A549 (cell line): ENCODE measurements around the gene MT3. TPM values are rescaled to one million over a fixed set of nuclear protein-coding genes. Genes with fewer than 3 reads are reported as not detected.

ENCODE experiments used
- ATAC-seq, 2 experiments: fragments of 200-7000 bp in 1 of 2; fragments of >200 bp in 1 of 2; cut with Nextera tagmentation in 1 of 2; cut with Tn5 transposase in 1 of 2; 3 replicates each; pipeline versions ENCODE4 v1.8.0 to v1.9.1; 2018 to 2020; ENCODE audit warnings: mild to moderate bottlenecking in 1 of 2, moderate library complexity in 1 of 2
- CTCF ChIA-PET: fragments of 300-600 bp; sonication (Branson Sonifier 250); formaldehyde crosslinking; extraction: SDS; loops from one replicate; lab custom pipeline; 2021; ENCODE audit warnings: antibody characterized with exemption, inconsistent platforms; lab: Yijun Ruan, JAX
- POLR2A ChIA-PET: fragments of 350-600 bp; formaldehyde crosslinking; extraction: SDS; loops from one replicate; lab custom pipeline; 2021; ENCODE audit warnings: antibody characterized with exemption, inconsistent platforms; lab: Yijun Ruan, JAX
- DNase-seq, 2 experiments: peaks; one replicate each; pipeline versions ENCODE4 v3.0.0 to v3.0.0-alpha.2; 2011 to 2016; ENCODE audit warnings: low read depth in 1 of 2, low spot score in 1 of 2
- FAIRE-seq: peaks from 2 replicates; lab custom pipeline; 2011; peaks lifted over from hg19 to GRCh38; lab: Jason Lieb, UNC
- H3K27ac ChIP-seq, 2 experiments: fragments of >200 bp; sonication (Bioruptor Twin); formaldehyde crosslinking; 3 replicates each; pipeline ENCODE4 v1.5.1; 2016 to 2017
- H3K4me1 ChIP-seq: fragments of >200 bp; sonication (Bioruptor Twin); formaldehyde crosslinking; 3 replicates; pipeline ENCODE4 v1.6.1; 2016
- H3K4me2 ChIP-seq: fragments of >200 bp; sonication (Bioruptor Twin); formaldehyde crosslinking; 3 replicates; pipeline ENCODE4 v1.6.1; 2016
- H3K4me3 ChIP-seq: fragments of >200 bp; sonication (Bioruptor Twin); formaldehyde crosslinking; 3 replicates; pipeline ENCODE4 v1.5.1; 2016
- H3K9me3 ChIP-seq: fragments of >200 bp; sonication (Bioruptor Twin); formaldehyde crosslinking; 3 replicates; pipeline ENCODE4 v1.6.1; 2016
- BHLHE40 ChIP-seq: IDR thresholded peaks from 2 replicates; pipeline ENCODE4 v1.6.1; 2012; ENCODE audit warnings: low read depth, low read length, inconsistent platforms
- HDAC2 ChIP-seq: fragments of 200-600 bp; sonication (generic); IDR thresholded peaks from 2 replicates; pipeline ENCODE4 v1.6.1; 2016
- JUN ChIP-seq, 2 experiments: fragments of >200 bp; sonication (Bioruptor Twin); formaldehyde crosslinking; IDR thresholded peaks; 2 replicates in 1 of 2; 3 replicates in 1 of 2; pipeline ENCODE4 v1.6.1; 2016 to 2017
- MAFK ChIP-seq: fragments of 450-650 bp; IDR thresholded peaks from 2 replicates; pipeline ENCODE4 v1.6.1; 2014; ENCODE audit not compliant: partially characterized antibody
- MYC ChIP-seq: IDR thresholded peaks from 2 replicates; pipeline ENCODE4 v1.6.1; 2012; ENCODE audit warnings: mild to moderate bottlenecking, inconsistent platforms, low read length, improper control_type of control experiment, borderline replicate concordance
- NPAS2 ChIP-seq: fragments of 250-450 bp; sonication (Bioruptor Pico); IDR thresholded peaks from 2 replicates; pipeline ENCODE4 v1.8.0; 2022; ENCODE audit warnings: mild to moderate bottlenecking, moderate library complexity, borderline replicate concordance
- NR3C1 ChIP-seq: fragments of >200 bp; sonication (Bioruptor Twin); formaldehyde crosslinking; IDR thresholded peaks from 3 replicates; pipeline ENCODE4 v1.6.1; 2017
- PHF8 ChIP-seq: fragments of 200-600 bp; sonication (generic); IDR thresholded peaks from 2 replicates; pipeline ENCODE4 v1.6.1; 2016; ENCODE audit warnings: low read depth, mild to moderate bottlenecking, antibody characterized with exemption, moderate library complexity, borderline replicate concordance
- RAD21 ChIP-seq, 2 experiments: fragments of >200 bp in 1 of 2; sonication (Bioruptor Twin) in 1 of 2; formaldehyde crosslinking in 1 of 2; IDR thresholded peaks in 1 of 2; conservative IDR thresholded peaks in 1 of 2; 2 replicates in 1 of 2; 3 replicates in 1 of 2; pipeline ENCODE4 v1.6.1; 2012 to 2018; ENCODE audit warnings: inconsistent platforms in 1 of 2
- RFX5 ChIP-seq: fragments of 450-650 bp; IDR thresholded peaks from 2 replicates; pipeline ENCODE4 v1.7.1; 2014; ENCODE audit warnings: antibody characterized with exemption, mild to moderate bottlenecking, moderate library complexity
- SMC3 ChIP-seq: fragments of >200 bp; sonication (Bioruptor Twin); formaldehyde crosslinking; IDR thresholded peaks from 3 replicates; pipeline ENCODE4 v1.6.1; 2018; ENCODE audit warnings: inconsistent platforms
- SREBF2 ChIP-seq: fragments of 450-650 bp; IDR thresholded peaks from 2 replicates; pipeline ENCODE4 v1.6.1; 2014; ENCODE audit warnings: mild to moderate bottlenecking, moderate library complexity
- ZNF302 ChIP-seq: fragments of 250-450 bp; sonication (Bioruptor Pico); IDR thresholded peaks from 2 replicates; pipeline ENCODE4 v1.9.0; 2021; ENCODE audit warnings: inconsistent platforms, mild to moderate bottlenecking, moderate library complexity
- WGBS: methylation state at CpG from one replicate; pipeline ENCODE4 v1.1.6; 2017; ENCODE audit errors: missing lambda C conversion rate; 5-methylcytosine and 5-hydroxymethylcytosine counted together
- polyA plus RNA-seq, 4 experiments: library from polyadenylated mRNA; depleted of rRNA in 3 of 4; stranded (reverse); fragments of >200 nt; fragmentation: RNase III in 1 of 4; extraction: RNeasy Plus Mini Kit Qiagen cat#74134 plus additional on column Dnase treatment in 1 of 4; gene quantifications; 2 replicates in 3 of 4; 3 replicates in 1 of 4; pipeline ENCODE4 v1.2.3, GENCODE V29; 2011 to 2017
- TF ChIP-seq, protein P1 (sequence below): fragments of >200 bp; sonication (Bioruptor Twin); formaldehyde crosslinking; IDR thresholded peaks from 3 replicates; pipeline ENCODE4 v1.5.1; 2016
- TF ChIP-seq, protein P2 (sequence below): fragments of 450-650 bp; IDR thresholded peaks from 2 replicates; pipeline ENCODE4 v1.6.1; 2014; ENCODE audit warnings: antibody characterized with exemption
- TF ChIP-seq, protein P3 (sequence below): fragments of 250-450 bp; sonication (Bioruptor Pico); IDR thresholded peaks from 2 replicates; pipeline ENCODE4 v1.5.0; 2020; ENCODE audit warnings: low read depth, mild to moderate bottlenecking, moderate library complexity
- TF ChIP-seq, protein P4 (sequence below): fragments of 250-450 bp; sonication (Bioruptor Pico); IDR thresholded peaks from 2 replicates; pipeline ENCODE4 v1.5.0; 2021; ENCODE audit warnings: mild to moderate bottlenecking, moderate library complexity, borderline replicate concordance
- TF ChIP-seq, protein P5 (sequence below): fragments of >200 bp; sonication (Bioruptor Twin); formaldehyde crosslinking; IDR thresholded peaks from 2 replicates; pipeline ENCODE4 v1.6.1; 2016

The MT3 gene
- polyA plus RNA-seq, 2 of the 4 experiments (the other 2 are of a cell fraction): 0.16 to 0.21 TPM

DNA sequence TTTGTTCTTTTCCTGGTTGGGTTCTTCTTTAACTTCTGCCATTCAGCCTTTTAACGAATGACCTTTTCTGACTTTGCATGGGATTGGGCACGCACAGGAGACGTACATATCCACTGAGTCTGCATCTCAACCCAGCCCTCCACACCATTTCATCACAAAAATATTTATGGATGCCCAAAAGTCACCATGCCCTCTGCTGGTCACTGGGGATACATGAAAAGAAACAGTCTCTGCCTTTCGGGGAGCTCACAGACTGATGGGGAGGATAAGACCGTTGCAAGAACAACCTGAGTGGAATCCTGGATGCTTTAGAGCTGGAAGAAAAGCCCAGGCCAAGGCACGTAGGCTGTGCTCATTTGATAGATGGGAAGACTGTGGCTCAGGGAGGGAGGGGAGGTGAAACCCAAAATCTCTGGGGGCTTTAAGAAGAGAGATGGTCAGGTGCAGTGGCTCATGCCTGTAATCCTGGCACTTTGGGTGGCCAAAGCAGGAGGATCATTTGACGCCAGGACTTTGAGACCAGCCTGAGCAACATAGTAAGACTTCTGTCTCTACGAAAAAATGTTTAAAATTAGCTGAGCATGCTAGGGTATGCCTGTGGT lies 11.2 kb downstream of the MT3 start:
- peak; percentile 84 to 87 for ATAC-seq
- 12% methylated on average over 8 of the region's 8 CpGs for WGBS
- POLR2A ChIA-PET: interaction anchor here (0.6 to 1.0 kb wide), 3 partner anchors 81 to 329 kb away, joined by 3 read pairs; partner anchors contain the start of gene MT1X
- Histone ChIP-seq H3K4me1 (peaks cover 12% of the 10 kb centered on the region), H3K4me3 (no peak overlapping the region)
- TF ChIP-seq, protein P1, sequence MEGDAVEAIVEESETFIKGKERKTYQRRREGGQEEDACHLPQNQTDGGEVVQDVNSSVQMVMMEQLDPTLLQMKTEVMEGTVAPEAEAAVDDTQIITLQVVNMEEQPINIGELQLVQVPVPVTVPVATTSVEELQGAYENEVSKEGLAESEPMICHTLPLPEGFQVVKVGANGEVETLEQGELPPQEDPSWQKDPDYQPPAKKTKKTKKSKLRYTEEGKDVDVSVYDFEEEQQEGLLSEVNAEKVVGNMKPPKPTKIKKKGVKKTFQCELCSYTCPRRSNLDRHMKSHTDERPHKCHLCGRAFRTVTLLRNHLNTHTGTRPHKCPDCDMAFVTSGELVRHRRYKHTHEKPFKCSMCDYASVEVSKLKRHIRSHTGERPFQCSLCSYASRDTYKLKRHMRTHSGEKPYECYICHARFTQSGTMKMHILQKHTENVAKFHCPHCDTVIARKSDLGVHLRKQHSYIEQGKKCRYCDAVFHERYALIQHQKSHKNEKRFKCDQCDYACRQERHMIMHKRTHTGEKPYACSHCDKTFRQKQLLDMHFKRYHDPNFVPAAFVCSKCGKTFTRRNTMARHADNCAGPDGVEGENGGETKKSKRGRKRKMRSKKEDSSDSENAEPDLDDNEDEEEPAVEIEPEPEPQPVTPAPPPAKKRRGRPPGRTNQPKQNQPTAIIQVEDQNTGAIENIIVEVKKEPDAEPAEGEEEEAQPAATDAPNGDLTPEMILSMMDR: peak; percentile 74
- TF ChIP-seq JUN (IDR thresholded peaks at IDR 0.05): no peak
- TF ChIP-seq, protein P2, sequence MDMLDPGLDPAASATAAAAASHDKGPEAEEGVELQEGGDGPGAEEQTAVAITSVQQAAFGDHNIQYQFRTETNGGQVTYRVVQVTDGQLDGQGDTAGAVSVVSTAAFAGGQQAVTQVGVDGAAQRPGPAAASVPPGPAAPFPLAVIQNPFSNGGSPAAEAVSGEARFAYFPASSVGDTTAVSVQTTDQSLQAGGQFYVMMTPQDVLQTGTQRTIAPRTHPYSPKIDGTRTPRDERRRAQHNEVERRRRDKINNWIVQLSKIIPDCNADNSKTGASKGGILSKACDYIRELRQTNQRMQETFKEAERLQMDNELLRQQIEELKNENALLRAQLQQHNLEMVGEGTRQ: no peak
- peak; percentile 68 to 69 for TF ChIP-seq RAD21 (conservative IDR thresholded peaks at IDR 0.05 in 1 of 2, IDR thresholded peaks at IDR 0.05 in 1 of 2)
- TF ChIP-seq SMC3: peak; percentile 80
- no peak for TF ChIP-seq NR3C1
- TF ChIP-seq, protein P3, sequence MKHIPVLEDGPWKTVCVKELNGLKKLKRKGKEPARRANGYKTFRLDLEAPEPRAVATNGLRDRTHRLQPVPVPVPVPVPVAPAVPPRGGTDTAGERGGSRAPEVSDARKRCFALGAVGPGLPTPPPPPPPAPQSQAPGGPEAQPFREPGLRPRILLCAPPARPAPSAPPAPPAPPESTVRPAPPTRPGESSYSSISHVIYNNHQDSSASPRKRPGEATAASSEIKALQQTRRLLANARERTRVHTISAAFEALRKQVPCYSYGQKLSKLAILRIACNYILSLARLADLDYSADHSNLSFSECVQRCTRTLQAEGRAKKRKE: no peak
- no peak for TF ChIP-seq BHLHE40
- TF ChIP-seq, all 56 proteins: peak for 3
- peak; percentile 69 to 87 for DNase-seq
- peak overlapping the region; percentile 45 for H3K4me2 ChIP-seq
- CTCF ChIA-PET: interaction anchor here (0.6 to 19.7 kb wide), 44 partner anchors 9 to 376 kb away, joined by 3 to 340 read pairs (median 4); partner anchors contain the start of genes MT1A, MT1B, MT1F and MT1X
- peak overlapping the region; percentile 34 to 61; a peak in 4 of 6 replicates for H3K27ac ChIP-seq
- peak; percentile 54 for FAIRE-seq
- no peaks in the 10 kb centered on the region for H3K9me3 ChIP-seq

DNA sequence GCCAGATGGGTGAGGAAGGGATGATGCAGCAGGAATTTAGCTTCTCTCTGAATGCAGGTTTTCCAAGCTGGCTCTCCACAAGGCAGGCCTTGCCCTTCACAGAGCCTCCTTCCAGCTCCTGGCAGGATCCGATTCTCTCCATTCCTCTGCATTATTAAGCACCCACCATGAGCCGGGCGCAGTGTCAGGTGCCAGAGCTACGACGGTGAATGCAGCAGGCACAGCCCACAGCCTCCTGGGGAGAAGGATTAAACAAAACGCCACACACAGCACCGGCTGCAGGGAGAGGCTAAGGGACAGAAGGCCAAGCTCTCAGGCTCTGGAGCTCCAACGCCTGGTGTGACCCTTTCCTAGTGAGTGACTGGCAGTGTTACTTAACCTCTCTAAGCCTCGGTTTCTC lies 12.0 kb downstream of the MT3 start:
- Histone ChIP-seq H3K9me3 (no peaks in the 10 kb centered on the region), H3K4me3 (no peak overlapping the region), H3K4me2 (no peak overlapping the region), H3K4me1 (peaks cover 20% of the 10 kb centered on the region), H3K27ac (peak overlapping the region; percentile 34 to 61; a peak in 4 of 6 replicates)
- TF ChIP-seq ZNF302 (no peak), RFX5 (no peak), NPAS2 (CRISPR knock-in tag) (no peak), MAFK (no peak)
- TF ChIP-seq, protein P4, sequence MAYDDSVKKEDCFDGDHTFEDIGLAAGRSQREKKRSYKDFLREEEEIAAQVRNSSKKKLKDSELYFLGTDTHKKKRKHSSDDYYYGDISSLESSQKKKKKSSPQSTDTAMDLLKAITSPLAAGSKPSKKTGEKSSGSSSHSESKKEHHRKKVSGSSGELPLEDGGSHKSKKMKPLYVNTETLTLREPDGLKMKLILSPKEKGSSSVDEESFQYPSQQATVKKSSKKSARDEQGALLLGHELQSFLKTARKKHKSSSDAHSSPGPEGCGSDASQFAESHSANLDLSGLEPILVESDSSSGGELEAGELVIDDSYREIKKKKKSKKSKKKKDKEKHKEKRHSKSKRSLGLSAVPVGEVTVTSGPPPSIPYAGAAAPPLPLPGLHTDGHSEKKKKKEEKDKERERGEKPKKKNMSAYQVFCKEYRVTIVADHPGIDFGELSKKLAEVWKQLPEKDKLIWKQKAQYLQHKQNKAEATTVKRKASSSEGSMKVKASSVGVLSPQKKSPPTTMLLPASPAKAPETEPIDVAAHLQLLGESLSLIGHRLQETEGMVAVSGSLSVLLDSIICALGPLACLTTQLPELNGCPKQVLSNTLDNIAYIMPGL (CRISPR knock-in tag): no peak
- TF ChIP-seq, protein P5, sequence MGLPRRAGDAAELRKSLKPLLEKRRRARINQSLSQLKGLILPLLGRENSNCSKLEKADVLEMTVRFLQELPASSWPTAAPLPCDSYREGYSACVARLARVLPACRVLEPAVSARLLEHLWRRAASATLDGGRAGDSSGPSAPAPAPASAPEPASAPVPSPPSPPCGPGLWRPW: no peak
- WGBS: 67% methylated on average over 9 of the region's 9 CpGs
- ATAC-seq (no peak), FAIRE-seq (no peak), DNase-seq (no peak)
- CTCF ChIA-PET: interaction anchor here (0.7 to 19.7 kb wide), 34 partner anchors 9 to 375 kb away, joined by 3 to 340 read pairs (median 4); partner anchors contain the start of genes MT1A, MT1B, MT1F and MT1X
- POLR2A ChIA-PET: interaction anchor here (0.5 to 1.0 kb wide), 2 partner anchors 101 to 269 kb away, joined by 3 read pairs; no protein-coding TSS in a partner anchor

DNA sequence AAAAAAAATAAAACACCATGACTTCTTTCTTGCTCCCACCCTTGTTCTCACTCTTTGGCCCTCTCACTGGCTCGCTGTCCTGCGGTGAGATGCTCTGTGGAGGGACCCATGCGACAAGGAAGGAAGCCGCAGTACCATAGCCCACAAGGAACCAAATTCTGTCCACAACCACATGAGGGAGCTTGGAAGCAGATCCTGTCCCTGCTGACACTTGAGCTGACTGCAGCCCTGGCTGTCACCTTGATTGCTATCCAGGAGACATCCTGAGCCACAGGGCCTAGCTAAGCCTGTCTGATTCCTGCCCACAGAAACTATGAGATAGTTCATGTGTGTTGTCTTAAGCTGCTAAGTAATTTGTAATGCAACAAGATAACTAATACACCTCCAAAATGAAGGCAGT lies 14.3 kb downstream of the MT3 start:
- Histone ChIP-seq H3K9me3 (no peaks in the 10 kb centered on the region), H3K4me3 (no peak overlapping the region), H3K4me2 (no peak overlapping the region), H3K27ac (peak overlapping the region; percentile 93 to 96; a peak in 5 of 6 replicates), H3K4me1 (peaks cover 38% of the 10 kb centered on the region)
- DNase-seq (peak; percentile 67 to 78), ATAC-seq (no peak), FAIRE-seq (no peak)
- ChIA-PET POLR2A (interaction anchor here (0.9 to 10.8 kb wide), 3 partner anchors 40 to 98 kb away, joined by 4 to 185 read pairs (median 6); partner anchors contain the start of gene MT1X), CTCF (interaction anchor here (0.6 to 19.7 kb wide), 25 partner anchors 9 to 258 kb away, joined by 3 to 340 read pairs (median 4); partner anchors contain the start of genes MT1A, MT1B, MT1E and MT1F)
- WGBS: 69% methylated on average over 4 of the region's 4 CpGs
- no peak for TF ChIP-seq MYC
- TF ChIP-seq, protein P4 (CRISPR knock-in tag): no peak
- TF ChIP-seq, protein P2: no peak
- no peak for TF ChIP-seq SREBF2
- TF ChIP-seq, protein P1: peak; percentile 52
- no peak for TF ChIP-seq HDAC2
- TF ChIP-seq PHF8: no peak
